Renal cortex interstitium (tissue), 11 donors: ENCODE results near the gene UNC5B. TPM values are rescaled to one million over a fixed set of nuclear protein-coding genes. Genes with fewer than 3 reads are reported as not detected.

ENCODE experiments used
- DNase-seq, 11 donors: peaks; one replicate each; pipeline ENCODE4 v3.0.0-alpha.2; 2013; ENCODE audit warnings: low read depth in 9 of 11, low spot score in 4 of 11; ENCODE audit errors: extremely low read depth in 1 of 11
- polyA plus RNA-seq, 3 donors: library from polyadenylated mRNA; unstranded; fragments of 120-200 nt; gene quantifications; one replicate each; pipeline ENCODE4 v1.2.1, GENCODE V29; 2013; ENCODE audit not compliant: insufficient read length in 3 of 3

UNC5B gene
- polyA plus RNA-seq, 3 donors = 42.2 to 58.4 (median 50.9) TPM

DNA sequence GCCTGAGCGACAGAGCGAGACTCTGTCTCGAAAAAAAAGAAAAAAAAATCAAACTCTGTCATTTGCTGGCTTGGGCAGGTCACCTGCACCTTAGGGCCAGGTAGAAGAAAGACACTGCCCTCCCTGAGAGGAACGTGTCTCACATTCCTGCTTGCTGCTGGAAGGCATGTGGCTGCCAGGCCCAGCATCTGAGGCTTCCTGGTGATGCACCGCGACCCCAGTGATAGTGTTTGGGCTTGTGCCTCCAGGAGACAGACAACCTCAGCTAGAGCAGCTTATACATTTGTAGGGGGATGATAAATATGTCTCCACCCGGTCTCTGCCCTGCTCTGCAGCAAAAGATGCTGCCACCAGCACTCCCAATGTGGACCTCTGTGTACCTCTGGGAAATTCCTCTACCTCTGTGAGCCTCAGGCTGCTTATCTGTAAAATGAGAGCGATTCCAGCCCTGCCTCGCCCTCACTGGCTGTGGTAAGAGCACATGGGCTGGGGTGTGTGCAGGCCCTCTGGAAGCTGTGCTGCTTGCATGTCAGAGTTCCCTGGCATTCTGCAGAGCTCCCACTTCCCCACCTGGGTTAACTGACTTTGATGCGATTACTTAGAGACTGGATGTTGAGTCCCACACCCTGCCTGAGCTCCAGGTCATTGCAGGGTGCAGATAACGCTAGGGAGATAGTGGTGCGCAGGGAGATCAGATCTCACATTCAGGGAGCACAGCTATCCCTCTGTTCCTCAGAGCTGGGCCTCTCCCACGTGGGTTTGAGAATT lies 126.5 kb downstream of the UNC5B start:
- no peak for DNase-seq

DNA sequence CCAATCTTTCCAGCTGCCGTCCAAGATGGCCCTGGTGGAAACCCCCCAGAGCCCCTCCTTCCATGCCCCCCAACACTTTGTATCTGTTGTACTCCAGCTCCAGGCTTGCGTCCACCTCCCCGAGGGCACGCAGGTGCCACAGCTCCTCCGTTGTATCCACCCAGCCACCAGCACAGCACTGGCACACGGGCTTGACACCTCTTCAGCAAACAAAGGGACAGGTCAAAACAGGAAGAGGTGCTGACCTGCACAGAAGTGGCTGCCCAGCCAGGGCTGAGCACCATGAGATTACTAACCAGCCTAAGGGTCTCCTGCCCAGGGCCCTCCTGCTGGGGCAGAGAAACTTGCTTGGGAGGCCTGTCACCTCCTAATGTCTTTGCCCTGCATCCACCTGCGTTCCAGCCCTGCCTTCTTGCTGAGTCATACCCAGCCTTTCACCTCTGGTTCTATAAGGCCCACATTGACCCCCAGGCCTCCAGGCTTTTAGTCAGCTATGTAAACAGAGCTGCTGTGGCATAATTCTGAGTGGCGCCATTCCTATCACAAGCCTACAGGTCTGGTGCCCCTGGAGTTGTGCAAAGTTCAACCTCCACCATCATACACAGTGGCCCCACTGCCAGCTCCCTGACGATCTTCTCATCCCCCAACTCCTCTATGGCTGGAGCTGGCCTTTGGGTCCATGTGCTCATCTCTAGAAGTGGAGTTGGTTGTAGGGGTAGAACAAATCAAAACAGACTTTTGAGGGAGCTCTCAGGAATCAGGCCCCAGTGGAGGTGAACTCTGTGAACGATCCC lies 127.6 kb downstream of the UNC5B start:
- no peak for DNase-seq

DNA sequence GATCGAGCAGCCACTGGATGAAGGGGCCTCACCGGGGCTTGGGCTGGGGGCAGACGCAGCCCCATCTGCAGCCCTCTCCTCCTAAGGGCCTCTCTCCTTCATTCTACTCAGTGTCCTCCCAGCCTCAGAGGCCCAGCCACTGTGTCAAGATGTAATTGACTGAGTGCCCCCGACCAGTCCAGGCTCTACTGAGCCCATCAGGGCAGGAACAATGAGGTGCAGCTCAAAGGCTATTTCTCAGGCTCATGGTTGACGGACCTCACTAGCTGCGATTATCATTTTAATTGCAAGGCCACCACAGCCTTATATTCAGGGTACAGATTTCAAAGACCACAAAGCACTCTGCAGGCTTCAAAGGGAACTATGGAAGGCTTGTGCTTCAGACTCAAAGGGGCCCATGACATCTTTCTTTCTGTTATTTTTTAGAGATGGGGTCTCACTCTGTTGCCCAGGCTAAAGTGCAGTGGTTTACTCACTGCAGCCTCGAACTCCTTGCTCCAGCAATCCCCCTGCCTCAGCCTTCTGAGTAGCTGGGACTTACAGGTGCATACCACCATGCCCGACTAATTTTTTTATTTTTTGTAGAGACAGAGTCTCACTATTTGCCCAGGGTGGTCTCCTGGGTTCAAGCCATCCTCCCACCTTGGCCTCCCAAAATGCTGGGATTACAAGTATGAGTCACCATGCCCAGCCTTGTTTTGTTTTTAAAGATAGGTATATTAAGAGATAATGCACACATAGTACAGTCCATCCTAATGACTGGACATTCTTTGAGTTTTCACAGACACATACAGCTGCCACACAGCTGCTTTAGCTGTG lies 130.4 kb downstream of the UNC5B start:
- DNase-seq = no peak

DNA sequence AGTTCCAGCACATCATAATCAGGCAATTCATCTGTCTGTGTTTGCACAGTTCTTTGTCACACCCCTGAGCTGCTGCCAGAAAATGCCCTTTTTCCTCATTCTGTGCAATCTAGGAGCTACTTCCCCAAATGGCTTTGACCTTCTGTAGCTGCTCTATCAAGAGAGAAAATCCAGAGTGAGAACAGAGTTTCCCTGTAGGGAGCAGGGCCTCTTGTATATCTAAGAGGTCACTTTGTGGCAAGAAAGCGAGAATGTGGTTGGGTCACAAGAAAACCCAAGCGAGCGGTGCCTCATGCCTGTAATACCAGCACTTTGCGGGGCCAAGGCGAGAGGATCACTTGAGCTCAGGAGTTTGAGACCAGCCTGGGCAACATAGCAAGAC lies 131.0 kb downstream of the UNC5B start:
- DNase-seq = no peak

DNA sequence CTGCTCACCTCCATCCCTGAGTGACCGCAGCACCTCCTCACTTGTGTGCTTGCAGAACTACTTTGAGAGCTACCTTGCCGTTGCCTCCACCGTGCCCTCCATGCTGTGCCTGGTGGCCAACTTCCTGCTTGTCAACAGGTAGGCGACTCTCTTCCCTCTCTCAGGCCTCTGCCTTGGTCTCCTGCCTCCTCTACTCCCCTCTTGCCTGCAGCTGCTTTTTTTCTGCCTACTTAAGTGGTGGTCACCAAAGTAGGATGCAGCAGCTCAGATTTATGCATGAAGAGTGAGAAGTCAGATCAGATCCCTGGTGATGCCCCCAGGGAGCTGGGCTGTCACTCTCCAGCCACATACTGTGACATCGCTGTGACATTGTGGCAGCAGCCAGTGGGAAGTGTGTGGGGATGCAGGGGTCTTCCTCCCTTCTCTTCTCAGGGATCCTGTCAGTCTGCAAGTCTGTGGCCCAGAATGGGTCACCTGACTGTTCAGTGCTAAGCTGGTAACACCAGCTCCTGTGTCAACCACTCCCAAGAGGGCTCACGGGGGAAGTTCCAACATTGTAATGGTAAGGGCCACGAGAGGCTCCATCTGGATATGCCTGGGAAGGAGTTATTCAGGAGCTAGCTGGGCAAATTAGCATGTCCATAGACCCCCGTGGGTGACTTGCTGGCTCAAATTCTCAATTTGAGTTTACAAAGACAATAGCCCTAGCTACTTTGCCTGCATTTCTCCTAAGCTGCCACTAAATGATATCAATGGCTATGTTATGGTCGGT lies 132.0 kb downstream of the UNC5B start:
- DNase-seq = no peak

DNA sequence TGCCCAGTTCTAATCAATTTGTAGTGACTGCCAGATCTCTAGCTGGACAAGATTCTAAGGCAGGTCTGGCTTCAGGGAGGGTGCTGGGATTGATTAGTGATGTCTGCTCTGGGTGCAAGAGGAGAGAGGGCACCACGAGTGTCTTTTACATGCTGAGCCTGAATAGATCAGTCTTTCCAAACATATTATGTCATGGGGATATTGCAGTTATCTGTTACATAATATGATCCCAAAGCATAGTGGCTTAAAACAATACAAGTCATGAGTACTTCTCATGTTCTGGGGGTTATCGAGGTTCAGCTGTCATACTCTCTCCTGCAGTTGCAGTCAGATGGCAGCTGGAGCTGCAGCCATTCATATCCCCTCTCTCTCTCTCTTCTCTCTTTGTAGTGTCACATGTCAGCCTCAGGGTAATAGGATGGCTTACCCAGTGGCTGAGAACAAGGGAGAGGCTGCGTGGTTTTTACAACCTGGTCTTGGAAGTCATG lies 132.7 kb downstream of the UNC5B start:
- DNase-seq = peak in 1 of 11 donors; percentile 25

DNA sequence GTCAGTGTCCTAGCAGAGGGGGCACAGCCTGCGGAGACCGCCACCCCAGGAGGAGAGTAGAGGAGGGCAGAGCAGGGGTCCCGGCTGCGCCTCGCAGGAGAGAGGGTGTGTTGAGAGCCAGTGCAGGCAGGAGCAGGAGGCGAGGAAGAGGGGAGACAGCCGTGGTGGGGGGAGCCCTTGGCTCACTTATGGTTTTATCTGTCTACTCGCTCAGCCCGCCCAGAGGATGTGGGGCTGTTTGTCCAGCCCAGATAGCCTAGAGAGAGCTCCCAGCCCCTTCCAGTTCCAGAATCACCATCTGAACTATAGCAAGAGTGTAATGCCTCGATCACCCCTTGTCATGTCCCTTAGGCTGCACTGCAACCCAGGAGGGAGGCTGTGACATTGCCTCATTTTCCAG lies 133.3 kb downstream of the UNC5B start:
- DNase-seq = no peak

DNA sequence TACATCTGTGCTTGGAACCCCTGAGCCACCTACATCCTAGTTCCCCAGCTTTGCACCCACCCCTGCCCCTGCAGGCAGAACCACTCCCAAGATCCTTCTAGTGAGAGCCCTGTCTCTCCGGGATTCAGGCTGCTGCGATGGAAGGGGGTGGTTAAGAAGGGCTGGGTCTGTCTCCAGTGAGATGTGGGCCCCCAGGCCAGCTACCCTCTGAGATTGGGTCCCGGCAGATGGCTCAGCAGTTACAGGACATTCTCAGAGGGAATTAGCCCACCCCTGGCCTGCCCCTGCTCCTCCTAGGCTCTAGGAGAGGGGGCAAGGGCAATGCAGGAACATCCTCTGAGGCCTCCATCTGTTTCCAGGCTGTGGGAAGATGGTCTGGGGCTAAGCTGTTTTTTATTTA lies 134.4 kb downstream of the UNC5B start:
- DNase-seq = no peak

DNA sequence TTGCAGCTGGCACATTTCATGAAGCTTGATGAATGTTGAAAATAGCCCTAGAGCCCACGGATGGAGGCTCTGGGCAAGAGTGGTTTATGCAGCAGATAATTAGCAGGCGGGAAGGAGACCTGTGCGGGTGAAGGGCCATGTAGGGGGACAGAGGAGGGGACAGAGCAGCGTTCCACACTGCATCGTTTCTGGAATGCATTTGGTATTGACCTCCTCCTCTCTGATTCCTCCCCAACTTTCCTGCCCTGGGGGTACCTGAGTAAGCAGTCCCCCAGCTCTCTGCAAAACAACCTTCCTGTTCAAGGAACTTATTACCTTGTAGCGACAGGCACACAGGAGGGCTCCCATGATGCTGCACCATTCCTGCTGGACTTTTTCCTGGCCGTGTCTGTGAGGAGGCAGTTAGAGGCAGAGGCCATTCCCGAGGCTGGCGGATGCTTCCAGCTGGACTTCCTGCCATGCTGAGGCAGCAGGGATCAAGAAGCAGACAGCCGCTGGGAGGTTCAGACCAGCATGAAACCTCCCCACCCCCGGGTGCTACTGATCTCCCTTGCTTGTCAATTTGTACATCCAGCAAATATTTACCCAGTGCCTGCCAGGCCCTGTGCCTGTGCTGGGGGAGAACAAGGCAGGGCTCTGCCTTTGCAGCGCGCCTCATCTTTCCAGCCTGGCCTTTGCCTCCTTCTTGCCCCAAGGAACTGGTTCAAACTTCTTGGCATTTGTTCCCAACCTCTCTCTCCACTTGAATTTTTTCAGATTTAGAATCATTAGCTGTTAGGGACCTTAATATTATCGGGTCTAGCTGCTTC lies 135.4 kb downstream of the UNC5B start:
- no peak for DNase-seq

DNA sequence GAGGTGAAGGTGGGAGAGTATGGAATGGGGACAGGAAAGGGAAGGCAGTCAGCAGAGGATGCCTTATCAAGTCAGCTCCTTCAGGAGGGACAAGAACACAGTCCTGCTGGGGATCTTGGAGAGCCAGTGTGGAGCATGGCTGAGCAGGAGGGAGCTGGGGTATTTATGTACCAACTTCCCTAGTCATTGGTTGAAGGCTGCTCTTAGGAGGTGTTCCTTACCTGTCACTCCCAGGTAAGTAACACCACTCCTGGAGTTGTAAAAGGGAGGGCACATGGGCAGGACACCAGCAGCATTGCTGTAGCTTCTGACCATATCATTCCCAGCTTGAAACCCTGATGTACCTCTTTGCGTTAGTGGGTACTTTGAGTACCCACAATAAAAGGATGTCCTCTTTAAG lies 136.5 kb downstream of the UNC5B start:
- DNase-seq = no peak

DNA sequence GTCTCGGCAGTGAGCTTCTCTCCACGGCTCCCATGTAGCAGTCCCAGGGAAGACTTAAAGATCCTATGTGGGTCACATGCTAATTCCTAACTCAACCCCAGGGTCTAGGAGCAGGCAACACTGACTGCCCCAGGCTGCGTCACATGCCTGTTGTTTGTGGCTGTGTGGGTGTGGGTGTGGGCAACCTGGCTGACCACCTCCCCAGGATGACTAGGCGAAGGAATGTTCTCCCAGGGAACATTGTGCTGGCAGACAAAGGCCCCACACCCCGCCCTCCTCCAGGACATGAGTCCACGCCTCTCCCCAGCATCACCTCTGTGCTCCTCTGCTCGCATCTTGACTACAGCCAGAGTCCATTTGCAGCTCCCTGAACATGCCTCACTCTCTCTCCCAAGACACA lies 137.0 kb downstream of the UNC5B start:
- no peak for DNase-seq

DNA sequence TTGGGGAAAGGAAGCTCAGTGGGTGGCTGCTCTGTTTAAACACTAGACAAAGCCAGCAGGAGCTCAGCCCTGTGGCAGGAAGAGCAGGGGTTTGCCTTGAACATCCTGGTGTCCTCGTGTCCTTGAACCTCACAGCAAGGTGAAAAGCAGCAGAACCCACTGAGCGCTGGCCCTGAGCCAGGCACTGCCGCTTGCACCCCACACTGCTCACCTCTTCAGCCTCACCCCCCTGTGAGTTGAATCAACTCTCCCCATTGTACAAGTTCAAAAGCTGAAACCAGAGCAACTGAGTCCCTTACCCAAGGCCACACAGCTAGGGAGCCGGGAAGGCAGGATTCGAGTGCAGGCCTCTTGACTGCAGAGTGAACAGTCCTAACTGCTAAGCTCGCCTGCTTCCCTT lies 138.7 kb downstream of the UNC5B start:
- no peak for DNase-seq

DNA sequence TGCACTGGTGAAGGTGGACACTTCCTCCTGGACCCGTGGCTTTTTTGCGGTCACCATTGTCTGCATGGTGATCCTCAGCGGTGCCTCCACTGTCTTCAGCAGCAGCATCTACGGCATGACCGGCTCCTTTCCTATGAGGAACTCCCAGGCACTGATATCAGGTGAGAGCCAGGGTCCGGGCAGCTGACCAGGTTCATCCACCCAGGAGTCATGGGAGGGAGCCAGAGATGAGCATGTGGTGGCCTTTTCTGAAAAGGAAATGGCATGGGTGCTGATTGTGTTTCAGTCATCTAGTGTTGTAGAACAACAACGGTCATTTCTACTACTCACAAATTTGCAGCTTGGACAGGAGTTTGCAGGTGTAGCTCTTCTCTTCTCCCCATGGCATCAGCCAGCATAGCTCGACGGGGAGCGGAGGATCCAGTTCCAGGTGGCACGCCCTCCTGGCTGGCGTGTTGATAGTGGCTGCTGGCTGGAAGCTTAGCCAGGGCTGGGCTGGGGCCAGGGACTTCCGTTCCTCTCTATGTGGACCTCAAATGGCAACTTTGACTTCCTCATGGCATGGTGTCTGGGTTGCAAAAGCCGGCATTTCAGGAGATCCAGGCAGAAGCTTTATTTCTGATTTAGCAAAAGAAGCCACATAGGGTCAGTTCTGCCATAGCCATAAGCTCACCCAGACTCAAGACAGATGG lies 139.4 kb downstream of the UNC5B start:
- DNase-seq = no peak

Other genes with a start within 250 kb of the UNC5B start
- 1 to 10 TPM; 6.6 to 8.7 (median 8.4) TPM for gene SLC29A3, start 106.7 kb downstream of the UNC5B start, polyA plus RNA-seq
- gene CDH23, start 184.3 kb downstream of the UNC5B start, polyA plus RNA-seq = 1 to 10 TPM in 2 of 3 donors, under 1 TPM in 1; 0.78 to 2.1 (median 1.0) TPM